MV-4-11 (cell line): ENCODE data around the gene PLXNB3.

Experiments
- DNase-seq: peaks from one replicate; lab custom pipeline; 2025; lab: John Stamatoyannopoulos, UW

Gene PLXNB3

GRCh38 chrX:153791104-153791852 lies 27.2 kb downstream of the PLXNB3 start:
- no peak for DNase-seq

GRCh38 chrX:153792368-153792767 lies 28.3 kb downstream of the PLXNB3 start:
- no peak for DNase-seq

GRCh38 chrX:153793291-153793690 lies 29.2 kb downstream of the PLXNB3 start:
- DNase-seq: peak; percentile 38

- peak; percentile 93 for DNase-seq
Measured at GRCh38 chrX:153794018-153794896, 30.2 kb downstream of the PLXNB3 start, which contains the start of the genes IDH3G and SSR4. IDH3G (minus strand) TSS chrX:153794375; CDS start chrX:153794326, 49 bp downstream. SSR4 (plus strand) TSS chrX:153794668; CDS start chrX:153794688, 20 bp downstream.

GRCh38 chrX:153794897-153795816 lies 31.1 kb downstream of the PLXNB3 start:
- DNase-seq: no peak

- DNase-seq: no peak
Measured at GRCh38 chrX:153797415-153798015, 33.5 kb downstream of the PLXNB3 start.

- no peak for DNase-seq
Measured at GRCh38 chrX:153799326-153799725, 35.3 kb downstream of the PLXNB3 start.

GRCh38 chrX:153800177-153800722 lies 36.2 kb downstream of the PLXNB3 start:
- DNase-seq: no peak

GRCh38 chrX:153800746-153801145 lies 36.7 kb downstream of the PLXNB3 start:
- DNase-seq: no peak

GRCh38 chrX:153801669-153802068 lies 37.6 kb downstream of the PLXNB3 start:
- no peak for DNase-seq

GRCh38 chrX:153802513-153803045 lies 38.5 kb downstream of the PLXNB3 start:
- no peak for DNase-seq

GRCh38 chrX:153803211-153804099 lies 39.4 kb downstream of the PLXNB3 start:
- DNase-seq: no peak

GRCh38 chrX:153804100-153804595 lies 40.1 kb downstream of the PLXNB3 start:
- DNase-seq: no peak

GRCh38 chrX:153804621-153805020 lies 40.6 kb downstream of the PLXNB3 start:
- DNase-seq: no peak

- DNase-seq: no peak
Measured at GRCh38 chrX:153805436-153805835, 41.4 kb downstream of the PLXNB3 start.

- DNase-seq: no peak
Measured at GRCh38 chrX:153806999-153807575, 43.0 kb downstream of the PLXNB3 start.

GRCh38 chrX:153807976-153808375 lies 43.9 kb downstream of the PLXNB3 start:
- DNase-seq: no peak

- DNase-seq: no peak
Measured at GRCh38 chrX:153812220-153812619, 48.2 kb downstream of the PLXNB3 start.

- DNase-seq: no peak
Measured at GRCh38 chrX:153813161-153813560, 49.1 kb downstream of the PLXNB3 start.
